HG03280 (cell line): ENCODE data around the gene IFNE.

Source experiments
- ATAC-seq: cut with Tn5 transposase; IDR thresholded peaks from one replicate; pipeline ENCODE4 v1.9.1; 2021; ENCODE audit warnings: mild to moderate bottlenecking, moderate library complexity; ENCODE audit not compliant: unreplicated experiment

IFNE gene

GRCh38 chr9:21482213-21482612 is at the start of gene IFNE:
TSS of gene IFNE (minus strand) at chr9:21482313. CDS start at chr9:21481694, 619 bp downstream.
- no peak for ATAC-seq

GRCh38 chr9:21528123-21528808 is 46.2 kb upstream of the IFNE start:
- no peak for ATAC-seq

- no peak for ATAC-seq
Measured at GRCh38 chr9:21527579-21527978, 45.5 kb upstream of the IFNE start.

GRCh38 chr9:21525174-21525573 is 43.1 kb upstream of the IFNE start:
- no peak for ATAC-seq

DNA sequence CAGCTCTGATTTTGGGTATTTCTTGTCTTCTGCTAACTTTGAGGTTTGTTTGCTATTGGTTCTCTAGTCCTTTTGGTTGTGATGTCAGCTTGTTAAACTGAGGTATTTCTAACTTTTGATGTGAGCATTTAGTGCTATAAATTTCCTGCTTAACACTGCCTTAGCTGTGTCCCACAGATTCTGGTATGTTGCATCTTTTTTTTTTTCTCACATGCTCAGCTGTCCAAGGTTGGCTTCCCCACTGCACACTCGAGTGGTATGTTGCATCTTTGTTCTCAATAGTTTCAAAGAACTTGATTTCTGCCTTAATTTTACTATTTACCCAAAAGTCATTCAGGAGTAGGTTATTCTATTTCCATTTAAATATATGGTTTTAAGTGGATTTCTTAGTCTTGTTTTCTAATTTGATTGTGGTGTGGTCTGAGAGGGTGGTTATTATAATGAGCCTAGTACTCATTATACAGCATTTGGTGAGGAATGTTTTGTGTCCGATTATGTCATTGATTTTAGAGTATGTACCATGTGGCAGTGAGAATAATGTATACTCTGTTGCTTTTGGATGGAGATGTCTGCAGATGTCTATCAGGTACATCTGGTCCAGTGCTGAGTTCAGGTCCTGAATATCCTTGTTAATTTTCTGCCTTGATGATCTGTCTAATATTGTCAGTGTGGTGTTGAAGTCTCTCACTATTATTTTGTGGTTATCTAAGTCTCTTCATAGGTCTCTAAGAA is 42.2 kb upstream of the IFNE start:
- no peak for ATAC-seq

GRCh38 chr9:21523021-21524014 is 41.2 kb upstream of the IFNE start:
- no peak for ATAC-seq

GRCh38 chr9:21522348-21522747 is 40.2 kb upstream of the IFNE start:
- ATAC-seq = no peak

DNA sequence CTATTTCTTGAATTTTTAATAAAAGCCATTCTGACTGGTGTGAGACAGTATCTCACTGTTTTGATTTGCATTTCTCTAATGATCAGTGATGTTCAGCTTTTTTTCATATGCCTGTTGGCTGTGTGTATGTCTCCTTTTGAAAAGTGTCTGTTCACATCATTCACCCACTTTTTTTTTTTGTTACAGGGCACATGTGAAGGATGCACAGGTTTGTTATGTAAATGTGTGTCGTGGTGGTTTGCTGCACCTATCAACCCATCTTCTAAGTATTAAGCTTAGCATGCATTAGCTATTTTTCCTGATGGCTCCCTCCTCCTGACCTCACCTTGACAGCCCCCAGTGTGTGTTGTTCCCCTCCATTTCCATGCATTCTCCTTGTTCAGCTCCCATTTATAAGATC is 39.3 kb upstream of the IFNE start:
- ATAC-seq = no peak

GRCh38 chr9:21520501-21521228 is 38.6 kb upstream of the IFNE start:
- no peak for ATAC-seq

GRCh38 chr9:21519855-21520434 is 37.8 kb upstream of the IFNE start:
- ATAC-seq = no peak

GRCh38 chr9:21516796-21517195 is 34.7 kb upstream of the IFNE start:
- ATAC-seq = no peak

DNA sequence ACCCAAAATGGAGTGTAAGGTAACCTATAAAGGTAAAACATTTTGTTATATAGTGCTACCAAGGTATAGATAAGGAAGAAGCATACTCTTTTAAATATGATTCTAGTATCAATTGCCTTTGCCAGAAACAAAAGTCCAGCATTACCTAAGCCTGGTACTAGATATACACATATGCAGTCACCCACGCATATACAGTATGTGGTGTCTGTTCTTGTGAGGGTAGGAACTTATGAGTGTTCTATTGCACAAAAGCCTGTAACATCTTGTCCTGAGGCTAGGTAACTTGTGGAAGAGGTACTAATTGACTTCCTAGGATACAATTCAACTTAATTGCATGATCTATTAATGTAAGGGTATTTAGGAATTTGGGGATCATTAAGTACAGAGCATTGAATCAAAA is 31.3 kb upstream of the IFNE start:
- ATAC-seq = no peak

- no peak for ATAC-seq
Measured at GRCh38 chr9:21510806-21511205, 28.7 kb upstream of the IFNE start.

- ATAC-seq = no peak
Measured at GRCh38 chr9:21507483-21507790, 25.3 kb upstream of the IFNE start.

- no peak for ATAC-seq
Measured at GRCh38 chr9:21506626-21507482, 24.7 kb upstream of the IFNE start.

DNA sequence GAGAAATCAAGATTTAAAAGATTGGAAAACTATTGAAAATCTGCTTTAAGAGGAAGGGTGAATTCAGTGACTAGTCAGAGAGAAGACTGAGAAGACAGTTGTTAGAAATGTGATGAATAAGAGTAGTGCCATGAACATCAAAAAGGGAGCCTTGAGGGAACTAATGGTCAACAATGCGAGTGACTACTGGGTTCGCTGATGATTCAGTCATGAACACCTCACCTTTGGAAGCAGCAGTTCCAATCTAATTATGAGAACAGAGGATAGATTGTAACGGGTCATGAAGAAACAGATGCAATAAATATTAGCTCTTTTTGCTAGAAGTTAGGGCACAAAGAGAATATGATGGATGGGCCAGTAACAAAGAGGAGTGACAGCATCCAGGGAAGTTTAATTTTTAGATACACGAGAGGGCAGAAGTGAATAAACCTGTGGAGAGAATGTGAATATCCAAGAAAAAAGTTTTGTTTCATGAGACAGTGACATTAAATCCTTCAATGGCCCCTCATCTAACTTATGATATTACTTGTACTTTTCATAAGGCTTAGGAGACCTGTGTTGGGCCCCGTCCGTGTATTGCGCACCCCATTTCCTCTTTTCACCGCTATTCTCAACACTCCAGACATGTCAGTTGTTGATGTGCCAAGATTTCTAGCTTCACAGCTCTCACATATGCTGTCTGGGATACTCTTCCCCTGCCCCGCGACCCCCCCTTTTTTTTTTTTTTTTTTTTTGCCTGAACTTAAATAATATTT is 23.5 kb upstream of the IFNE start:
- ATAC-seq = no peak

GRCh38 chr9:21504894-21505293 is 22.8 kb upstream of the IFNE start:
- no peak for ATAC-seq

DNA sequence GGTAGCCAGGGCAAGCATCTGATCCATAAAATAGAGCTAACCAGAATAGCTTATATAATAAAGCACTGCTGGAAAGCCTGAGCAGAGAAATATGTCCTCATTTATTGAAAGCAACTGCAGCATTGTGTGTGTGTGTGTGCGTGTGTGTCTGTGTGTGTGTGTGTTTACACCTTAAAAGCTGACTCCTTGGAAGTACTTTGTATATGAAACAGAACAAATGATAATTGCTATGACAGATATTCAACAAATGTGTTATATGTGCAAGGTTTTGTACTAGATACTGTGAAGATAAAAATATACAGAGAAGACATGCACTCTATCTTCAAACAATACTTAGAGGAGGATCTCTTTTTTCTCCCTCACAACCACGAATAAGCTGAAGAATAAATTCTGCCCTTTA is 22.0 kb upstream of the IFNE start:
- ATAC-seq = no peak

DNA sequence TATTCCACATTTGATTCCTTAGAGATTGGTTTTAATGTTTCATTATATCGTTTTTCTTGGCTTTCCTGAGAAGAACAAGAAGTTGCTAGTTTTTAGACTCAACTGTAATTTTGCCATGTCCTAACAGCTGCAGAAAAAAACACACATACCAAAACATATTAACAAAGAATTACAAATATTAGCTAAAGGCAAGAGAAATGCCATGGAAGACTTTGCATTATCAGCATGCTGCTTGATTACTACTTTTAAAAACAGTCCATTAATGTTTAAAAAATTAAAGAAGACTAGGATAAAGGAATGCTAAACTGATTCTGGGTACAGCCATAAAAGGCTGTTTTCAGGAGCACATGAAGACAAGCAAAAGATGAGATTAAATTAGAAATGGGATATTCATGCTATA is 20.5 kb upstream of the IFNE start:
- no peak for ATAC-seq
